Endothelial cell of umbilical vein (primary cell): ENCODE measurements around the gene MBOAT2. TPM values are rescaled to one million over a fixed set of nuclear protein-coding genes. Genes with fewer than 3 reads are reported as not detected.

ENCODE experiments used
- BruUV-seq: library from RNA; stranded (reverse); fragments of 400-500 nt; replicated peaks from 2 replicates; lab custom pipeline; 2021; lab: Mats Ljungman, UMichigan
- CTCF ChIA-PET: fragments of 300-600, 350-600 bp; sonication (Branson Sonifier 250); formaldehyde crosslinking; loops from one replicate; lab custom pipeline; 2021; ENCODE audit warnings: antibody characterized with exemption, inconsistent platforms; lab: Charles Lee
- POLR2A ChIA-PET: fragments of 300-600, 350-600 bp; sonication (Branson Sonifier 250); formaldehyde crosslinking; loops from one replicate; lab custom pipeline; 2021; ENCODE audit warnings: antibody characterized with exemption, inconsistent platforms; lab: Charles Lee
- DNase-seq: peaks from one replicate; pipeline ENCODE4 v3.0.0-alpha.2; 2011; ENCODE audit warnings: low read depth, low spot score
- FAIRE-seq: peaks from 2 replicates; lab custom pipeline; 2011; peaks lifted over from hg19 to GRCh38; lab: Jason Lieb, UNC
- H2AFZ ChIP-seq: 2 replicates; pipeline ENCODE4 v1.6.0; 2012; ENCODE audit warnings: low read depth, low read length, control low read depth, inconsistent platforms
- H3K27ac ChIP-seq: 2 replicates; pipeline ENCODE4 v1.5.1; 2011; ENCODE audit warnings: low read depth, mild to moderate bottlenecking, control low read depth, low read length, moderate library complexity; ENCODE audit not compliant: insufficient read depth
- H3K27me3 ChIP-seq, 2 experiments: 2 replicates each; pipeline versions ENCODE4 v1.6.0 to v1.6.1; 2011; ENCODE audit warnings: low read length in 2 of 2, mixed read lengths in 1 of 2; ENCODE audit not compliant: control insufficient read depth in 2 of 2, insufficient read depth in 2 of 2
- H3K36me3 ChIP-seq, 2 experiments: 2 replicates in 1 of 2; 3 replicates in 1 of 2; pipeline ENCODE4 v1.5.1; 2011; ENCODE audit warnings: low read length in 2 of 2, mild to moderate bottlenecking in 1 of 2, moderate library complexity in 1 of 2; ENCODE audit not compliant: control insufficient read depth in 2 of 2, insufficient read depth in 2 of 2; ENCODE audit errors: extremely low read depth in 1 of 2
- H3K4me1 ChIP-seq: 3 replicates; pipeline ENCODE4 v1.5.1; 2011; ENCODE audit warnings: mild to moderate bottlenecking, low read length; ENCODE audit not compliant: control insufficient read depth, insufficient read depth; ENCODE audit errors: extremely low read depth
- H3K4me2 ChIP-seq: 2 replicates; pipeline ENCODE4 v1.6.1; 2011; ENCODE audit warnings: low read length, control low read depth, mixed read lengths; ENCODE audit not compliant: insufficient read depth
- H3K4me3 ChIP-seq, 3 experiments: fragments of 200-600 bp in 1 of 3; sonication (generic), shearing (Covaris generic) in 1 of 3; replicated peaks in 1 of 3; 2 replicates each; pipeline ENCODE4 v1.5.1; 2011 to 2016; ENCODE audit warnings: control low read depth in 3 of 3, low read length in 3 of 3, mild to moderate bottlenecking in 2 of 3, inconsistent platforms in 1 of 3, low read depth in 1 of 3, moderate library complexity in 1 of 3; ENCODE audit not compliant: insufficient read depth in 1 of 3
- H3K79me2 ChIP-seq: 2 replicates; pipeline ENCODE4 v1.6.0; 2012; ENCODE audit warnings: low read length, inconsistent platforms; ENCODE audit not compliant: control insufficient read depth, insufficient read depth
- H3K9ac ChIP-seq: replicated peaks from 2 replicates; pipeline ENCODE3; 2011; ENCODE audit warnings: low read length, control low read depth; ENCODE audit not compliant: insufficient read depth; ENCODE audit errors: extremely low read depth
- H3K9me1 ChIP-seq: replicated peaks from 3 replicates; pipeline ENCODE4 v1.6.0; 2011; ENCODE audit warnings: mild to moderate bottlenecking, low read length; ENCODE audit not compliant: control insufficient read depth, insufficient read depth; ENCODE audit errors: extremely low read depth
- H3K9me3 ChIP-seq: replicated peaks from 2 replicates; pipeline ENCODE4 v1.5.1; 2012; ENCODE audit warnings: low read length, inconsistent platforms; ENCODE audit not compliant: control insufficient read depth, insufficient read depth
- H4K20me1 ChIP-seq: replicated peaks from 2 replicates; pipeline ENCODE3; 2011; ENCODE audit warnings: mild to moderate bottlenecking, low read length; ENCODE audit not compliant: control insufficient read depth, insufficient read depth; ENCODE audit errors: extremely low read depth
- CTCF ChIP-seq, 2 donors: IDR thresholded peaks; 1 replicate in 1 of 2; 2 replicates in 1 of 2; pipeline ENCODE4 v1.5.1; 2011; ENCODE audit warnings: low read length in 2 of 2, mild to moderate bottlenecking in 2 of 2, moderate library complexity in 2 of 2, control low read depth in 1 of 2, inconsistent platforms in 1 of 2, low read depth in 1 of 2; ENCODE audit not compliant: insufficient read depth in 1 of 2; ENCODE audit errors: extremely low read depth in 1 of 2
- EZH2 ChIP-seq: IDR thresholded peaks from 2 replicates; pipeline ENCODE4 v1.6.1; 2012; ENCODE audit warnings: borderline replicate concordance, low read depth, mild to moderate bottlenecking, moderate library complexity, low read length, inconsistent platforms; ENCODE audit not compliant: severe bottlenecking
- MAX ChIP-seq: IDR thresholded peaks from 2 replicates; pipeline ENCODE4 v1.6.1; 2011; ENCODE audit not compliant: insufficient read depth, insufficient read length
- MYC ChIP-seq: IDR thresholded peaks from one replicate; pipeline ENCODE4 v1.6.1; 2011; ENCODE audit warnings: mild to moderate bottlenecking, low read depth, low read length
- POLR2A ChIP-seq: IDR thresholded peaks from 2 replicates; pipeline ENCODE4 v1.6.1; 2012; ENCODE audit warnings: low read depth, mild to moderate bottlenecking, control low read depth, low read length
- POLR2AphosphoS5 ChIP-seq: IDR thresholded peaks from 2 replicates; pipeline ENCODE4 v1.6.1; 2012; ENCODE audit warnings: low read depth, mild to moderate bottlenecking, control low read depth, low read length, moderate library complexity; ENCODE audit not compliant: insufficient read depth
- dilution Hi-C: fragments of 300-500 bp; cut with MboI; formaldehyde crosslinking; loops from one replicate; pipeline ENCODE4 v1.15.0; 2019; ENCODE audit warnings: low sequenced_read_pairs; ENCODE audit not compliant: extremely low pct_ligation_motif_present
- intact Hi-C: fragments of 100-400 bp; cut with micrococcal nuclease; formaldehyde crosslinking; loops from one replicate; pipeline ENCODE4 v1.10.0; 2022
- polyA plus RNA-seq, 4 experiments: library from polyadenylated mRNA; depleted of rRNA in 3 of 4; stranded (reverse) in 3 of 4; unstranded in 1 of 4; fragments of >200 nt; gene quantifications; 2 replicates each; pipeline versions ENCODE4 v1.2.1 to v1.2.3, GENCODE V29; 2011 to 2012; ENCODE audit warnings: missing spikeins in 1 of 4
- total RNA-seq: library from RNA; stranded (reverse); gene quantifications from 2 replicates; pipeline ENCODE4 v1.2.3, GENCODE V29; 2021

MBOAT2 gene
- total and polyA plus RNA-seq, 2 donors (not counting 3 experiments of a cell fraction or from before 2014, with no cell fraction given) = 10.9 to 22.1 TPM

- intact Hi-C loops = no loop called here
- Histone ChIP-seq H3K9ac (no peak overlapping the region), H4K20me1 (no peaks in the 10 kb centered on the region), H3K9me3 (no peaks in the 10 kb centered on the region), H2AFZ (no peak overlapping the region), H3K4me2 (no peak overlapping the region), H3K79me2 (no peaks in the 10 kb centered on the region), H3K27ac (no peak overlapping the region), H3K4me1 (peaks cover 11% of the 10 kb centered on the region), H3K36me3 (no peaks in the 10 kb centered on the region), H3K4me3 (no peak overlapping the region), H3K9me1 (no peaks in the 10 kb centered on the region), H3K27me3 (no peaks in the 10 kb centered on the region)
- no TSS peak for BruUV-seq
- ChIA-PET CTCF (interaction anchor here (1.4 kb wide), 1 partner anchor 18 kb away, joined by 3 read pairs; no protein-coding TSS in a partner anchor), POLR2A (no interaction called here)
- TF ChIP-seq CTCF (IDR thresholded peaks at IDR 0.05; ENCODE audit: extremely low read depth in 1 of 2, insufficient read depth in 1 of 2, low read depth in 1 of 2, low read length in 2 of 2) (no peak), MAX (no peak), POLR2A (no peak), EZH2 (no peak), POLR2AphosphoS5 (no peak), MYC (no peak)
- FAIRE-seq (no peak), DNase-seq (no peak)
- dilution Hi-C loops = no loop called here
Observed at GRCh38 chr2:9006368-9006767, 2.9 kb upstream of the MBOAT2 start.
